ENCODE results near the gene ITGA8. TPM values are rescaled to one million over a fixed set of nuclear protein-coding genes. Genes with fewer than 3 reads are reported as not detected.

Gene ITGA8
- total RNA-seq, 1 donor = 2.5 TPM

- Histone ChIP-seq H3K9me3 (ENCODE audit: low read depth, low read length) (no peaks in the 10 kb centered on the region), H3K4me3 (ENCODE audit: insufficient read depth, low read length) (no peak overlapping the region), H2AFZ (ENCODE audit: low read length) (no peak overlapping the region), H3K27me3 (ENCODE audit: insufficient read depth, low read length) (no peaks in the 10 kb centered on the region), H3K27ac (ENCODE audit: low read depth, low read length) (no peak overlapping the region), H4K20me1 (ENCODE audit: insufficient read depth, low read length) (no peaks in the 10 kb centered on the region), H3K4me2 (ENCODE audit: insufficient read depth, low read length) (no peak overlapping the region), H3K79me2 (ENCODE audit: insufficient read depth, low read length) (no peaks in the 10 kb centered on the region), H3K4me1 (ENCODE audit: insufficient read depth, low read length) (no peaks in the 10 kb centered on the region), H3K36me3 (ENCODE audit: insufficient read depth, low read length) (no peaks in the 10 kb centered on the region)
- TF ChIP-seq, protein P1, sequence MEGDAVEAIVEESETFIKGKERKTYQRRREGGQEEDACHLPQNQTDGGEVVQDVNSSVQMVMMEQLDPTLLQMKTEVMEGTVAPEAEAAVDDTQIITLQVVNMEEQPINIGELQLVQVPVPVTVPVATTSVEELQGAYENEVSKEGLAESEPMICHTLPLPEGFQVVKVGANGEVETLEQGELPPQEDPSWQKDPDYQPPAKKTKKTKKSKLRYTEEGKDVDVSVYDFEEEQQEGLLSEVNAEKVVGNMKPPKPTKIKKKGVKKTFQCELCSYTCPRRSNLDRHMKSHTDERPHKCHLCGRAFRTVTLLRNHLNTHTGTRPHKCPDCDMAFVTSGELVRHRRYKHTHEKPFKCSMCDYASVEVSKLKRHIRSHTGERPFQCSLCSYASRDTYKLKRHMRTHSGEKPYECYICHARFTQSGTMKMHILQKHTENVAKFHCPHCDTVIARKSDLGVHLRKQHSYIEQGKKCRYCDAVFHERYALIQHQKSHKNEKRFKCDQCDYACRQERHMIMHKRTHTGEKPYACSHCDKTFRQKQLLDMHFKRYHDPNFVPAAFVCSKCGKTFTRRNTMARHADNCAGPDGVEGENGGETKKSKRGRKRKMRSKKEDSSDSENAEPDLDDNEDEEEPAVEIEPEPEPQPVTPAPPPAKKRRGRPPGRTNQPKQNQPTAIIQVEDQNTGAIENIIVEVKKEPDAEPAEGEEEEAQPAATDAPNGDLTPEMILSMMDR (IDR thresholded peaks at IDR 0.05; ENCODE audit: extremely low read depth, low read depth, low read length) = no peak
- DNase-seq (ENCODE audit: insufficient read length, low spot score, missing footprints) = no peak
These were observed 23.9 kb downstream of the ITGA8 start for GRCh38 chr10:15695852-15696251.

DNA sequence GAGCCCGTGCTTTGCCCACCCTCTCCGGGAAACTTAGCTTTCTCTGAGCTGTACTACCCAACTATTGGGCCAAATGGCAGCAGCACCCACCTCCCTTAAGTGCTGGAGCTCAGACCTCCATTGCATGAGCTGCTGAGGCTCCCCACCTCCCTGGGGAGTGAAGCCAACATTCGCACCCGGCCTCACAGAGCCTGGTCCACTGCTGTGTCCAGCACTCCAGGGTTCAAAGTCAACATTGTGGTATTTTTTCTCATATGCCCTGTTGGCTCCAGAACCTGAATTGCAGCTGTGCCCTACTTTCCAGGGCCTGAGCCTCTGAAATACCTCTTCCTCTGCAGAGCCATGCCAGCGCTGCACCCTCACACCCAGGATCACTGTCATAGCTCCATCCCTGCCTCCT, 29.7 kb downstream of the ITGA8 start:
- no peaks in the 10 kb centered on the region for H3K36me3 ChIP-seq (ENCODE audit: insufficient read depth, low read length)
- no peak overlapping the region for H3K27ac ChIP-seq (ENCODE audit: low read depth, low read length)
- H3K27me3 ChIP-seq (ENCODE audit: insufficient read depth, low read length) = peaks cover 10% of the 10 kb centered on the region
- no peaks in the 10 kb centered on the region for H3K9me3 ChIP-seq (ENCODE audit: low read depth, low read length)
- H3K4me3 ChIP-seq (ENCODE audit: insufficient read depth, low read length) = no peak overlapping the region
- TF ChIP-seq, protein P1 (IDR thresholded peaks at IDR 0.05; ENCODE audit: extremely low read depth, low read depth, low read length) = no peak
- DNase-seq (ENCODE audit: insufficient read length, low spot score, missing footprints) = no peak
- no peak overlapping the region for H3K4me2 ChIP-seq (ENCODE audit: insufficient read depth, low read length)
- no peaks in the 10 kb centered on the region for H3K79me2 ChIP-seq (ENCODE audit: insufficient read depth, low read length)
- no peaks in the 10 kb centered on the region for H4K20me1 ChIP-seq (ENCODE audit: insufficient read depth, low read length)
- H2AFZ ChIP-seq (ENCODE audit: low read length) = no peak overlapping the region
- H3K4me1 ChIP-seq (ENCODE audit: insufficient read depth, low read length) = no peaks in the 10 kb centered on the region

DNA sequence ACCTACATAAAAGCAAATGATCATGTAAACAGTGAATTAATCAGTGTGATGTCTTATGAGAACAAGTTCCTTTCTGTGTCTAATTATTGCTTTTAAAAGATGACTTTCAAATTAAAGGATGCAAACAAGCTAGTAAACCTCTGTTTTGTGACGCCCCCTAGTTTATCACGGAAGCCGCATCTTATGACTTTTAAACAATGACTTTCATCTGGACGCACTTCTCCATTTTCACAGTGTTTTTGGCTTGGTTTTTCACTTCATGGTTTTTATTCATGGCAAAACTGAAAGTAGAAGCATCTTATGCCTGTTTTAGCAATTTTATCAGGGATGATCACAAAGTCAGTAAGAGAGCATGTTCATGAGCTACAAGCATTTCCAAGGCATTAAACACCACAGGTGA, 35.0 kb downstream of the ITGA8 start:
- Histone ChIP-seq H3K4me3 (ENCODE audit: insufficient read depth, low read length) (no peak overlapping the region), H3K36me3 (ENCODE audit: insufficient read depth, low read length) (no peaks in the 10 kb centered on the region), H3K27me3 (ENCODE audit: insufficient read depth, low read length) (peaks cover 6% of the 10 kb centered on the region), H3K4me1 (ENCODE audit: insufficient read depth, low read length) (no peaks in the 10 kb centered on the region), H3K9me3 (ENCODE audit: low read depth, low read length) (no peaks in the 10 kb centered on the region), H3K79me2 (ENCODE audit: insufficient read depth, low read length) (no peaks in the 10 kb centered on the region), H2AFZ (ENCODE audit: low read length) (no peak overlapping the region), H3K27ac (ENCODE audit: low read depth, low read length) (no peak overlapping the region), H3K4me2 (ENCODE audit: insufficient read depth, low read length) (no peak overlapping the region), H4K20me1 (ENCODE audit: insufficient read depth, low read length) (no peaks in the 10 kb centered on the region)
- TF ChIP-seq, protein P1 (IDR thresholded peaks at IDR 0.05; ENCODE audit: extremely low read depth, low read depth, low read length) = no peak
- no peak for DNase-seq (ENCODE audit: insufficient read length, low spot score, missing footprints)

DNA sequence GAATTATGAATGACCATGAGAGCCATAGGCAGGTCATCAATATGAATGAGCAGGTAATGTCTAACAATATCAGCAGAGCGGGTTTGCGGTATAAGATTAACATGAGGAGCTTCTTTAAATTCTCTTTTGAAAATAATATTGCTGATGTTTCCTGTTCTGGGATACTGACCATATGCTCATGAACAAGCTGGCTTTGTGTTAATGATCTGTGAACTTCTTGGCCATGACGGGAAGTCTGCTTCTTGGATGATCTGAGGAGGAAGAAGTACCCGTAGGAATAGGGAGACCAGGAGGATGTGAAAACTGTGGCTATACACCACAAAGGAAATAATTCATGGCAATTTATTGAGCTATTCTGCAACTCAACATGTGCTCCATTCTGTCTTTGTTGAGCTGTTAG, 38.6 kb downstream of the ITGA8 start:
- Histone ChIP-seq H3K4me2 (ENCODE audit: insufficient read depth, low read length) (no peak overlapping the region), H3K27me3 (ENCODE audit: insufficient read depth, low read length) (no peaks in the 10 kb centered on the region), H3K27ac (ENCODE audit: low read depth, low read length) (no peak overlapping the region), H4K20me1 (ENCODE audit: insufficient read depth, low read length) (no peaks in the 10 kb centered on the region), H3K4me3 (ENCODE audit: insufficient read depth, low read length) (no peak overlapping the region), H3K9me3 (ENCODE audit: low read depth, low read length) (no peaks in the 10 kb centered on the region), H2AFZ (ENCODE audit: low read length) (no peak overlapping the region), H3K36me3 (ENCODE audit: insufficient read depth, low read length) (no peaks in the 10 kb centered on the region), H3K79me2 (ENCODE audit: insufficient read depth, low read length) (no peaks in the 10 kb centered on the region), H3K4me1 (ENCODE audit: insufficient read depth, low read length) (no peaks in the 10 kb centered on the region)
- no peak for DNase-seq (ENCODE audit: insufficient read length, low spot score, missing footprints)
- TF ChIP-seq, protein P1 (IDR thresholded peaks at IDR 0.05; ENCODE audit: extremely low read depth, low read depth, low read length) = no peak
